Psoas muscle (tissue), 8 donors: Measurements from ENCODE around the gene MEX3D. TPM values are rescaled to one million over a fixed set of nuclear protein-coding genes. Genes with fewer than 3 reads are reported as not detected.

Source experiments
- ATAC-seq, 4 donors: fragments of 200-7000 bp; cut with Tn5 transposase; one replicate each; pipeline ENCODE4 v1.9.1; 2020; ENCODE audit warnings: moderate library complexity in 3 of 4, mild to moderate bottlenecking in 2 of 4
- DNase-seq, 2 donors: peaks; one replicate each; pipeline ENCODE4 v3.0.0-alpha.2; 2020
- H3K27ac ChIP-seq: fragments of 200-600 bp; one replicate; pipeline ENCODE4 v1.8.0; 2022
- H3K27me3 ChIP-seq, 3 donors: fragments of 200-600 bp in 1 of 3; one replicate each; pipeline versions ENCODE4 v1.6.1 to v1.8.0; 2013 to 2022; ENCODE audit warnings: low read length in 2 of 3, mild to moderate bottlenecking in 2 of 3, moderate library complexity in 1 of 3; ENCODE audit not compliant: insufficient read depth in 3 of 3
- H3K36me3 ChIP-seq, 2 donors: fragments of 200-600 bp in 1 of 2; one replicate each; pipeline versions ENCODE4 v1.6.1 to v1.8.0; 2013 to 2022; ENCODE audit warnings: low read depth in 1 of 2, mild to moderate bottlenecking in 1 of 2, moderate library complexity in 1 of 2; ENCODE audit not compliant: insufficient read depth in 1 of 2
- H3K4me1 ChIP-seq: fragments of 200-600 bp; one replicate; pipeline ENCODE4 v1.8.0; 2022
- H3K4me3 ChIP-seq: fragments of 200-600 bp; one replicate; pipeline ENCODE4 v1.8.0; 2022; ENCODE audit warnings: mild to moderate bottlenecking
- H3K9me3 ChIP-seq: fragments of 200-600 bp; one replicate; pipeline ENCODE4 v1.8.0; 2022
- CTCF ChIP-seq: fragments of 200-600 bp; IDR thresholded peaks from one replicate; pipeline ENCODE4 v1.8.0; 2022; ENCODE audit warnings: antibody characterized with exemption
- WGBS, 3 donors: extraction: QIAGEN DNeasy Blood & Tissue Kit; methylation state at CpG; one replicate each; pipeline versions ENCODE4 v1.1.6 to v1.1.7; 2013; 5-methylcytosine and 5-hydroxymethylcytosine counted together
- intact Hi-C, 2 donors: fragments of 100-400 bp; cut with DNase I; formaldehyde crosslinking; loops; one replicate each; pipeline versions ENCODE4 v1.11.0 to v1.14.2; 2022
- polyA plus RNA-seq, 3 donors: library from polyadenylated mRNA; stranded (reverse); fragments of 200-250 nt; gene quantifications; one replicate each; pipeline ENCODE4 v1.2.3, GENCODE V29; 2013
- total RNA-seq, 4 donors: library from RNA; stranded (reverse); fragmentation: NEBNext Ultra II Directional in 2 of 4; extraction: Animal tissue kit (Norgen Biotek cat#: 25700) in 2 of 4; gene quantifications; one replicate each; pipeline versions ENCODE4 v1.2.1 to v1.2.4, GENCODE V29; 2021 to 2023
- donor health status: healthy with polysubstance abuse.
- donor health status: DM: no; HTN: no; CAD: no; lungs with moderate emphysema.
- donor health status: Bipolar disorder and iron deficiency.
- donor health status: healthy.
- donor health status: DM: yes; HTN: yes; CAD: no.
- donor health status: DM: no; HTN: no; CAD: no.
- donor health status: DM: no; HTN: no; CAD: no.
- donor health status: DM: yes; HTN: yes; CAD: no.

Gene MEX3D
- total and polyA plus RNA-seq, 7 donors: 0.70 to 3.7 (median 2.5) TPM

DNA sequence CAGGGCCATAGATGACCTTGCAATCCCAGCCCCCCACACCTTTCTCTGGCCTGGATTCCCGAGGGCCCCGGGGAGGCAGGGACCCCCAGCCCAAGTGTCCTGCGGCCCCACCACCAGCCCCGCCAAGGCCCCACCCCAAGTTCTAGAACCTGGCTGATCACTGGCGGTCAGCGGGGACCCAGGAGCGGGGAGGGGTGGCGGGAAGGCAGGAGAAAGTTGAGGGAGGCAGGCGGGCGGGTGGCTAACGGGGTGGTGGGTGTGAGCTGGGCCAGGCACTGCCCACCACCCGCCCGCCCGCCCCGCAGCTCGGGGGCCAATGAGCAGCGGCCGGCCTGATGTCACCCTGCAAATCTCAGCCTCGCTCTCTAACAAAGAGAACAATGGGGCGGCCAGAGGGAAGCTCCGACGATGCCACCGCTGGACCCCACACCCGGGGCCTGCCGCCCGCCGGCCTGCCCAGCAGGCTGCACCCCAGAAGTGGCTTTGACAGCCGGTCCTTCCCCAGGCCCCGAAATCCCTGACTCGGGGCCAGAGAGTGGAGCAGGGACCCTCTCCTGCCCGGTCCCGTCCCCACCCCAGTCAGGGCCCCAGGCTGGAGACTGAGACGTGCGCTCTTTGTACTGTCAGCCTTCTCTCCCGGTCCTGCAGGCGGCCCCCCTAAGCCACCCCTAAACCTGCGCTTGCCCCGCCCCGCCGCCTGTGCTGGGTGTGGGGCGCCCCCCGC is 1.6 kb downstream of the MEX3D start:
- Histone ChIP-seq H3K4me1 (no peaks in the 10 kb centered on the region), H3K9me3 (no peaks in the 10 kb centered on the region), H3K27ac (peak overlapping the region; percentile 46), H3K27me3 (peaks cover 0 to 7% (median 5%) of the 10 kb centered on the region in 3 donors), H3K36me3 (no peaks in the 10 kb centered on the region), H3K4me3 (peak overlapping the region; percentile 67)
- peak; percentile 22 to 52 (median 38) for ATAC-seq
- DNase-seq: peak; percentile 62 to 75
- TF ChIP-seq CTCF: no peak
- 7 to 17% (median 14%) methylated on average over 20 to 42 of the region's 42 CpGs for WGBS, 3 donors
- intact Hi-C loops: no loop called here

- Histone ChIP-seq H3K36me3 (no peaks in the 10 kb centered on the region), H3K4me1 (no peaks in the 10 kb centered on the region), H3K9me3 (no peaks in the 10 kb centered on the region), H3K27ac (no peak overlapping the region), H3K27me3 (peaks cover 0 to 7% (median 5%) of the 10 kb centered on the region in 3 donors), H3K4me3 (no peak overlapping the region)
- ATAC-seq (no peak), DNase-seq (no peak)
- intact Hi-C loops: no loop called here
- TF ChIP-seq CTCF: no peak
- 78 to 85% (median 80%) methylated on average over 5 to 6 of the region's 6 CpGs for WGBS, 3 donors
Measured at GRCh38 chr19:1563251-1563650, 4.9 kb downstream of the MEX3D start.

- H3K27me3 ChIP-seq: peaks cover 0 to 3% (median 2%) of the 10 kb centered on the region in 3 donors
- H3K36me3 ChIP-seq: no peaks in the 10 kb centered on the region
- H3K27ac ChIP-seq: no peak overlapping the region
- no peaks in the 10 kb centered on the region for H3K4me1 ChIP-seq
- TF ChIP-seq CTCF: no peak
- intact Hi-C loops: no loop called here
- DNase-seq: no peak
- 80 to 85% (median 85%) methylated on average over 17 of the region's 17 CpGs for WGBS, 3 donors
- no peaks in the 10 kb centered on the region for H3K9me3 ChIP-seq
- H3K4me3 ChIP-seq: no peak overlapping the region
- ATAC-seq: no peak
Measured at GRCh38 chr19:1561236-1561842, 6.8 kb downstream of the MEX3D start.

DNA sequence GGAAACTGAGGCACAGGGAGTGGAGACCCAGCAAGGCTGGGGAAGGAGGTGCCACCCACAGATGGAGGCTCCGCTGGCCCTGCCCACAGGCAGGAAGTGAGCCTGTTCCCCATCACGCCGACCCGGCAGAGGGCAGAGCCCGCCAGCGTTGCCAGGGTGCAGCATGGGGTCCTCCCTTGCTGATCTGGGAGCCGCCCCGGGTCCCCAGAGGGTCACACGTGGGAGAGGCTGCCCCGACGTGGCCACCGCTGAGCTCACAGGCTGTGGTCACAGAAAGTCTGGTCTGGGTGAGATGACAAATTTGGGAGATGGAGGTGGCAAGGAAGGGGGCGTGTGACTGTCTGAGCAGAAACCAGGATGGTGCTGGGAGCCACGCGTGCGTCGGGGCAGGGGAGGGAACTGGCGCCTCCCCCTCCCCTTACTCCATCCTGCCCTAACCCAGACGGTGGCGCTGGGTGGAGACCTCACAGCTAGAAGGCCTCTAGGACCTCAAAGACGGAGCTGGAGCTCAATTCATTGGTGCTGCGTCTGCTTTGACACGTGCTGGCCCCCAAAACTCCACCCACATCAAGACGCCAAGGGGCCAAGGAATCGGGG is 7.7 kb downstream of the MEX3D start:
- Histone ChIP-seq H3K4me3 (no peak overlapping the region), H3K9me3 (no peaks in the 10 kb centered on the region), H3K4me1 (no peaks in the 10 kb centered on the region), H3K36me3 (no peaks in the 10 kb centered on the region), H3K27ac (no peak overlapping the region), H3K27me3 (no peaks in the 10 kb centered on the region)
- intact Hi-C loops: no loop called here
- ATAC-seq (no peak), DNase-seq (no peak)
- 62 to 66% (median 66%) methylated on average over 25 of the region's 25 CpGs for WGBS, 3 donors
- TF ChIP-seq CTCF: no peak
